ENCODE data around the gene ZRSR2.
"Not testable (repeated sequence)": the region's sequence is repeated elsewhere in the genome, so short reads cannot be mapped to it uniquely, and the experiment has no call there.

ZRSR2 gene

GRCh38 chrX:15804563-15804962 lies 14.3 kb downstream of the ZRSR2 start:
- no peak for DNase-seq

GRCh38 chrX:15808254-15808653 lies 18.0 kb downstream of the ZRSR2 start:
- no peak for DNase-seq

GRCh38 chrX:15812192-15812938 lies 22.1 kb downstream of the ZRSR2 start:
- no peak for DNase-seq

- no peak for DNase-seq
Measured at GRCh38 chrX:15813416-15813815, 23.1 kb downstream of the ZRSR2 start.

GRCh38 chrX:15814771-15815365 lies 24.6 kb downstream of the ZRSR2 start:
- DNase-seq, result no peak

- no peak for DNase-seq
Measured at GRCh38 chrX:15815779-15816437, 25.6 kb downstream of the ZRSR2 start.

- no peak for DNase-seq
Measured at GRCh38 chrX:15816438-15816809, 26.1 kb downstream of the ZRSR2 start.

- no peak for DNase-seq
Measured at GRCh38 chrX:15816886-15817285, 26.6 kb downstream of the ZRSR2 start.

- no peak for DNase-seq
Measured at GRCh38 chrX:15820106-15821073, 30.1 kb downstream of the ZRSR2 start.

GRCh38 chrX:15822922-15823321 lies 32.6 kb downstream of the ZRSR2 start:
- DNase-seq, result no peak

GRCh38 chrX:15825936-15826335 lies 35.7 kb downstream of the ZRSR2 start:
- no peak for DNase-seq

- no peak for DNase-seq
Measured at GRCh38 chrX:15829217-15829616, 38.9 kb downstream of the ZRSR2 start.

GRCh38 chrX:15831347-15831746 lies 41.1 kb downstream of the ZRSR2 start:
- not testable (repeated sequence) for DNase-seq

GRCh38 chrX:15834053-15834452 lies 43.8 kb downstream of the ZRSR2 start:
- no peak for DNase-seq

GRCh38 chrX:15834827-15835595 lies 44.7 kb downstream of the ZRSR2 start:
- no peak for DNase-seq

GRCh38 chrX:15838017-15838416 lies 47.7 kb downstream of the ZRSR2 start:
- DNase-seq, result no peak

- no peak for DNase-seq
Measured at GRCh38 chrX:15841853-15842516, 51.7 kb downstream of the ZRSR2 start.

- no peak for DNase-seq
Measured at GRCh38 chrX:15843960-15844359, 53.7 kb downstream of the ZRSR2 start.

- DNase-seq, result no peak
Measured at GRCh38 chrX:15848576-15848975, 58.3 kb downstream of the ZRSR2 start.

GRCh38 chrX:15849555-15849954 lies 59.3 kb downstream of the ZRSR2 start:
- DNase-seq, result no peak

GRCh38 chrX:15853586-15854079 lies 63.3 kb downstream of the ZRSR2 start:
- DNase-seq, result no peak
